IMR-90 (cell line): Measurements from ENCODE around the gene FANCE.

Experiments
- CEBPB ChIP-seq: IDR thresholded peaks from 2 replicates; pipeline ENCODE4 v1.6.1; 2012; ENCODE audit warnings: low read depth, low read length, improper control_type of control experiment
- MAFK ChIP-seq: IDR thresholded peaks from 2 replicates; pipeline ENCODE4 v1.6.1; 2012; ENCODE audit warnings: low read depth, low read length, improper control_type of control experiment
- POLR2A ChIP-seq: IDR thresholded peaks from 2 replicates; pipeline ENCODE4 v1.6.1; 2012; ENCODE audit warnings: mild to moderate bottlenecking, low read depth, low read length
- RAD21 ChIP-seq: IDR thresholded peaks from 2 replicates; pipeline ENCODE4 v1.6.1; 2012; ENCODE audit warnings: low read length, improper control_type of control experiment
- RFX5 ChIP-seq: IDR thresholded peaks from 2 replicates; pipeline ENCODE4 v1.8.0; 2012; ENCODE audit warnings: low read depth, mild to moderate bottlenecking, low read length, moderate library complexity
- TF ChIP-seq, protein P1 (sequence below): conservative IDR thresholded peaks from 2 replicates; pipeline ENCODE4 v1.5.1; 2012; ENCODE audit warnings: mild to moderate bottlenecking, low read depth, low read length, improper control_type of control experiment
- TF ChIP-seq, protein P2 (sequence below): fragments of 150-350 bp; IDR thresholded peaks from 2 replicates; pipeline ENCODE4 v1.6.1; 2017; ENCODE audit warnings: mild to moderate bottlenecking, antibody characterized with exemption, low read length, low read depth

DNA sequence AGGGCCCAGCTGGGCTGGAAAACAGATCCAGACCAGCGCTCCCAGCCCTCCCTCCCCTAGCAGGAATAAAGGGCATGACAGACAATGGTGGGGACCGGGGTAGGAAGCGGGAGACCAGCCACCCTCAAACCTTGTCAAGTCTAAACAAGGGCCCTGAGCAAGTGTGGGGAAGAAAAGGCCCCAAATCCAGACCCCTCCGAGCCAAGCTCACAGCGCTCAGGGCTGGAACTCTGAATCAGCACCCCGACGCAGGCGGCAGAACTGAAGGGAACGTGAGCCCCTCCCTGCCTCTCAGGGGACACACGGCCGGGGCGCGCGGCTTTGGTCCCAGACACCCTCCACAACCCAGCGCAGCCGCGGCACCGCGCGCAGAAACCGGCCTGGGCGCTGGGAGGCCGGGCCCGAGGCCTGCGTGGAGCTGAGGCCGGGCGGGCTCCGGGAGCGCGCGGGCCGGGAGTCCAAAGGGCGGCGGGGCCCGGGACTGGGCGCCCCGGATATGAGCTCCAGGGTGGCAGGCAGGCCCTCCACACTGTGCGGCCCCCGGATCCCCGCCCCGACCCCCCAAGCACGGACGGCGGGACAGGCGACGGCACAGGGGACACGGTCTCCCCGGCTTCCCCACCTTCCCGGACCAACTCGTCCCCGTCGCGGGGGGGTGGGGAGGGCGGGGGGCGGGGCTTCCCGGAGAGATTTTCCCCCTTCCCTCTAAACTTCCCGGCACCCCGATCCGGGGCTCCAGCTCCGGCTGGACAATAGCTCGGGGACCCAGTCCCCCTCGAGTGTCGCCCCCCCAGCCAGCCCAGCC, 44.1 kb downstream of the FANCE start:
- TF ChIP-seq, protein P1, sequence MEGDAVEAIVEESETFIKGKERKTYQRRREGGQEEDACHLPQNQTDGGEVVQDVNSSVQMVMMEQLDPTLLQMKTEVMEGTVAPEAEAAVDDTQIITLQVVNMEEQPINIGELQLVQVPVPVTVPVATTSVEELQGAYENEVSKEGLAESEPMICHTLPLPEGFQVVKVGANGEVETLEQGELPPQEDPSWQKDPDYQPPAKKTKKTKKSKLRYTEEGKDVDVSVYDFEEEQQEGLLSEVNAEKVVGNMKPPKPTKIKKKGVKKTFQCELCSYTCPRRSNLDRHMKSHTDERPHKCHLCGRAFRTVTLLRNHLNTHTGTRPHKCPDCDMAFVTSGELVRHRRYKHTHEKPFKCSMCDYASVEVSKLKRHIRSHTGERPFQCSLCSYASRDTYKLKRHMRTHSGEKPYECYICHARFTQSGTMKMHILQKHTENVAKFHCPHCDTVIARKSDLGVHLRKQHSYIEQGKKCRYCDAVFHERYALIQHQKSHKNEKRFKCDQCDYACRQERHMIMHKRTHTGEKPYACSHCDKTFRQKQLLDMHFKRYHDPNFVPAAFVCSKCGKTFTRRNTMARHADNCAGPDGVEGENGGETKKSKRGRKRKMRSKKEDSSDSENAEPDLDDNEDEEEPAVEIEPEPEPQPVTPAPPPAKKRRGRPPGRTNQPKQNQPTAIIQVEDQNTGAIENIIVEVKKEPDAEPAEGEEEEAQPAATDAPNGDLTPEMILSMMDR: no peak
- TF ChIP-seq POLR2A (no peak), CEBPB (no peak), RFX5 (no peak), MAFK (no peak), RAD21 (no peak)
- TF ChIP-seq, protein P2, sequence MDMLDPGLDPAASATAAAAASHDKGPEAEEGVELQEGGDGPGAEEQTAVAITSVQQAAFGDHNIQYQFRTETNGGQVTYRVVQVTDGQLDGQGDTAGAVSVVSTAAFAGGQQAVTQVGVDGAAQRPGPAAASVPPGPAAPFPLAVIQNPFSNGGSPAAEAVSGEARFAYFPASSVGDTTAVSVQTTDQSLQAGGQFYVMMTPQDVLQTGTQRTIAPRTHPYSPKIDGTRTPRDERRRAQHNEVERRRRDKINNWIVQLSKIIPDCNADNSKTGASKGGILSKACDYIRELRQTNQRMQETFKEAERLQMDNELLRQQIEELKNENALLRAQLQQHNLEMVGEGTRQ: no peak
